ENCODE data around the gene RBP3.

- TF ChIP-seq CTCF (IDR thresholded peaks at IDR 0.05) (no peak), POLR2A (IDR thresholded peaks at IDR 0.05) (no peak)
Measured at GRCh38 chr10:47358457-47358856, 10.3 kb downstream of the RBP3 start.

Data from uterus (tissue), 2 donors.